HepG2 (cell line): ENCODE measurements around the gene USP10. TPM values are rescaled to one million over a fixed set of nuclear protein-coding genes. Genes with fewer than 3 reads are reported as not detected.

Experiments used
- GATA4 ChIP-seq: sonication (generic); IDR thresholded peaks from 2 replicates; pipeline ENCODE4 v1.6.1; 2016; ENCODE audit warnings: antibody characterized with exemption, low read depth, borderline replicate concordance
- PHF8 ChIP-seq: sonication (generic); formaldehyde crosslinking; IDR thresholded peaks from 2 replicates; pipeline ENCODE4 v1.5.0; 2020; ENCODE audit warnings: missing genetic modification reagents
- RELA ChIP-seq: sonication (generic); formaldehyde crosslinking; IDR thresholded peaks from 2 replicates; pipeline ENCODE4 v1.4.0; 2020; ENCODE audit warnings: missing genetic modification reagents
- SNAPC2 ChIP-seq: sonication (generic); formaldehyde crosslinking; IDR thresholded peaks from 2 replicates; pipeline ENCODE4 v1.8.1; 2022; ENCODE audit warnings: mild to moderate bottlenecking, missing genetic modification reagents
- U2AF2 ChIP-seq: fragments of 200-400 bp; formaldehyde crosslinking; IDR thresholded peaks from 2 replicates; pipeline ENCODE4 v1.6.1; 2017; ENCODE audit warnings: low read depth, mild to moderate bottlenecking, low read length
- ZNF263 ChIP-seq: sonication (generic); formaldehyde crosslinking; IDR thresholded peaks from 2 replicates; pipeline ENCODE4 v1.4.0; 2020; ENCODE audit warnings: missing genetic modification reagents
- ZNF407 ChIP-seq: sonication (generic); formaldehyde crosslinking; IDR thresholded peaks from one replicate; pipeline ENCODE4 v1.5.1; 2020; ENCODE audit warnings: mild to moderate bottlenecking, missing genetic modification reagents; ENCODE audit errors: not compliant biosample characterization
- ZNF597 ChIP-seq: sonication (generic); formaldehyde crosslinking; IDR thresholded peaks from 2 replicates; pipeline ENCODE4 v1.5.0; 2020; ENCODE audit warnings: missing genetic modification reagents
- ZNF710 ChIP-seq: sonication (generic); formaldehyde crosslinking; IDR thresholded peaks from 2 replicates; pipeline ENCODE4 v1.5.0; 2020; ENCODE audit warnings: mild to moderate bottlenecking, missing genetic modification reagents, borderline replicate concordance
- polyA plus RNA-seq, 8 experiments: library from polyadenylated mRNA; depleted of rRNA in 3 of 8; stranded (reverse) in 7 of 8; unstranded in 1 of 8; fragments of >200 nt; fragmentation: Illumina TruSeq in 4 of 8; extraction: Trizol in 4 of 8; gene quantifications; 2 replicates each; pipeline versions ENCODE4 v1.2.1 to v1.2.3, GENCODE V29; 2011 to 2016; ENCODE audit warnings: low read depth in 4 of 8, missing spikeins in 1 of 8, mixed read lengths in 1 of 8; ENCODE audit not compliant: insufficient read depth in 1 of 8
- total RNA-seq, 5 experiments: library from RNA; depleted of rRNA; stranded (reverse); fragments of >200 nt; fragmentation: Illumina TruSeq; extraction: Trizol; gene quantifications; 2 replicates each; pipeline ENCODE4 v1.2.3, GENCODE V29; 2016; ENCODE audit warnings: low read depth in 1 of 5
- TF ChIP-seq, protein P1 (sequence below): sonication (generic); formaldehyde crosslinking; IDR thresholded peaks from 2 replicates; pipeline ENCODE4 v1.5.1; 2020; ENCODE audit warnings: missing genetic modification reagents, mild to moderate bottlenecking, borderline replicate concordance

Gene USP10
- total and polyA plus RNA-seq, 2 of the 13 experiments (the other 11 are each of a cell fraction or from before 2014, with no cell fraction given), result 79.1 to 122 TPM

- TF ChIP-seq ZNF407 (CRISPR knock-in tag), result peak; percentile 95
- peak; percentile 44; the same call in 1 of the 2 replicates for TF ChIP-seq GATA4
- TF ChIP-seq ZNF263 (CRISPR knock-in tag), result peak; percentile 70
- TF ChIP-seq, protein P1, sequence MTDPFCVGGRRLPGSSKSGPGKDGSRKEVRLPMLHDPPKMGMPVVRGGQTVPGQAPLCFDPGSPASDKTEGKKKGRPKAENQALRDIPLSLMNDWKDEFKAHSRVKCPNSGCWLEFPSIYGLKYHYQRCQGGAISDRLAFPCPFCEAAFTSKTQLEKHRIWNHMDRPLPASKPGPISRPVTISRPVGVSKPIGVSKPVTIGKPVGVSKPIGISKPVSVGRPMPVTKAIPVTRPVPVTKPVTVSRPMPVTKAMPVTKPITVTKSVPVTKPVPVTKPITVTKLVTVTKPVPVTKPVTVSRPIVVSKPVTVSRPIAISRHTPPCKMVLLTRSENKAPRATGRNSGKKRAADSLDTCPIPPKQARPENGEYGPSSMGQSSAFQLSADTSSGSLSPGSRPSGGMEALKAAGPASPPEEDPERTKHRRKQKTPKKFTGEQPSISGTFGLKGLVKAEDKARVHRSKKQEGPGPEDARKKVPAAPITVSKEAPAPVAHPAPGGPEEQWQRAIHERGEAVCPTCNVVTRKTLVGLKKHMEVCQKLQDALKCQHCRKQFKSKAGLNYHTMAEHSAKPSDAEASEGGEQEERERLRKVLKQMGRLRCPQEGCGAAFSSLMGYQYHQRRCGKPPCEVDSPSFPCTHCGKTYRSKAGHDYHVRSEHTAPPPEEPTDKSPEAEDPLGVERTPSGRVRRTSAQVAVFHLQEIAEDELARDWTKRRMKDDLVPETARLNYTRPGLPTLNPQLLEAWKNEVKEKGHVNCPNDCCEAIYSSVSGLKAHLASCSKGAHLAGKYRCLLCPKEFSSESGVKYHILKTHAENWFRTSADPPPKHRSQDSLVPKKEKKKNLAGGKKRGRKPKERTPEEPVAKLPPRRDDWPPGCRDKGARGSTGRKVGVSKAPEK (CRISPR knock-in tag), result no peak
- no peak for TF ChIP-seq ZNF597 (CRISPR knock-in tag)
- TF ChIP-seq SNAPC2 (CRISPR knock-in tag), result no peak; the same call in 1 of the 2 replicates
- TF ChIP-seq ZNF710 (CRISPR knock-in tag), result peak; percentile 85
- TF ChIP-seq U2AF2, result no peak
- TF ChIP-seq PHF8 (CRISPR knock-in tag), result peak; percentile 99
- no peak for TF ChIP-seq RELA (CRISPR knock-in tag)
Observed at GRCh38 chr16:84699712-84700445, at the start of gene USP10 (continued).
